Parathyroid adenoma (tissue), 2 donors: ENCODE measurements around the gene STX18.

Experiments used
- H2AFZ ChIP-seq: fragments of 300-600 bp; sonication (generic); one replicate; pipeline ENCODE4 v1.7.0; 2017; ENCODE audit warnings: antibody characterized with exemption, mild to moderate bottlenecking
- H3K27ac ChIP-seq: fragments of 300-600 bp; sonication (generic); one replicate; pipeline ENCODE4 v1.7.0; 2017
- H3K27me3 ChIP-seq: fragments of 300-600 bp; sonication (generic); one replicate; pipeline ENCODE4 v1.7.0; 2017; ENCODE audit warnings: low read length; ENCODE audit not compliant: control insufficient read depth, insufficient read depth
- H3K36me3 ChIP-seq: fragments of 300-600 bp; sonication (generic); one replicate; pipeline ENCODE4 v1.7.0; 2017; ENCODE audit warnings: low read length; ENCODE audit not compliant: control insufficient read depth, insufficient read depth
- H3K4me1 ChIP-seq: fragments of 300-600 bp; sonication (generic); one replicate; pipeline ENCODE4 v1.7.0; 2017; ENCODE audit warnings: control low read depth
- H3K4me2 ChIP-seq: fragments of 300-600 bp; sonication (generic); one replicate; pipeline ENCODE4 v1.7.0; 2017; ENCODE audit warnings: low read length
- H3K4me3 ChIP-seq: fragments of 300-600 bp; sonication (generic); one replicate; pipeline ENCODE4 v1.7.0; 2017; ENCODE audit warnings: low read depth, low read length
- H3K79me2 ChIP-seq: fragments of 300-600 bp; sonication (generic); one replicate; pipeline ENCODE4 v1.7.0; 2017; ENCODE audit warnings: control low read depth
- H3K9ac ChIP-seq: fragments of 300-600 bp; sonication (generic); one replicate; pipeline ENCODE4 v1.7.0; 2017; ENCODE audit warnings: mild to moderate bottlenecking
- H3K9me3 ChIP-seq: fragments of 300-600 bp; sonication (generic); one replicate; pipeline ENCODE4 v1.7.0; 2017; ENCODE audit warnings: low read length; ENCODE audit not compliant: control insufficient read depth
- TF ChIP-seq, protein P1 (sequence below): fragments of 300-600 bp; sonication (generic); IDR thresholded peaks from one replicate; pipeline ENCODE4 v1.7.0; 2017; ENCODE audit warnings: antibody characterized with exemption, mild to moderate bottlenecking
- donor health status: primary hyperparathyroidism.

The STX18 gene

DNA sequence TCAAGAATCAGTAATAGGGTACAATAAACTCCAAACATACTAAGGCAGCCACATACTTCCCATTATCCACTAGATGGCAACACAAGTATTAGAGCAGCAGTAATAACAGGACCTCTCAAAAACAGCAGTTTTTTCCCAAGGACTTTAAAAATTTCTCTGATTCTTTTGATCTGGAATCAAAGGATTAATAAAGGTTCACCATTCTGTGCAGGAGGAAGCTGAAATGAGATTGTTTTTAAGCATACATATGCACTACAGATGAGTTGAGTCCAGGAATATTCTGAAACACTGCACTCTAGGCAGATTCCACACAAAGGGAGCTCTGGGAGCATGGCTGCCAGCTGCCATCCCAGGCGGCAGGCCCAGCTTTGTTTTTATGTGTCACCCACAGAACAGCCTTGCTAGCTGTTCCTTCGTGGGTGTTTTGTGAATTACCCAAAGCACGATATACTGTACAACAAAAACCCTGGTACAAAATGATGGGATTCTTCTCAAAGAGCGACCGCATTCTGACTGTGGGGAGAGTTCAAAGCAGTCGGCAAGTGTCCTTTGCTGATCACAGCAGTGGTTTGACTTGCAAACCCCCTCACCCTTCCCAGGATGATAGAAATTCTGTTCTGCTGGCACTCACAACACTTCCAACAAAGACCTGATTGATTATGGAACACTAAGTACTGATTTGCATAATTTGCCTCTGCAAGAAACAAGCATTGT is 61.0 kb downstream of the STX18 start:
- no peaks in the 10 kb centered on the region for H3K27me3 ChIP-seq
- H3K27ac ChIP-seq = no peak overlapping the region
- no peaks in the 10 kb centered on the region for H3K36me3 ChIP-seq
- peaks cover 14% of the 10 kb centered on the region for H3K79me2 ChIP-seq
- no peak overlapping the region for H2AFZ ChIP-seq
- no peaks in the 10 kb centered on the region for H3K9me3 ChIP-seq
- H3K4me2 ChIP-seq = no peak overlapping the region
- no peak overlapping the region for H3K9ac ChIP-seq
- H3K4me3 ChIP-seq = no peak overlapping the region
- TF ChIP-seq, protein P1, sequence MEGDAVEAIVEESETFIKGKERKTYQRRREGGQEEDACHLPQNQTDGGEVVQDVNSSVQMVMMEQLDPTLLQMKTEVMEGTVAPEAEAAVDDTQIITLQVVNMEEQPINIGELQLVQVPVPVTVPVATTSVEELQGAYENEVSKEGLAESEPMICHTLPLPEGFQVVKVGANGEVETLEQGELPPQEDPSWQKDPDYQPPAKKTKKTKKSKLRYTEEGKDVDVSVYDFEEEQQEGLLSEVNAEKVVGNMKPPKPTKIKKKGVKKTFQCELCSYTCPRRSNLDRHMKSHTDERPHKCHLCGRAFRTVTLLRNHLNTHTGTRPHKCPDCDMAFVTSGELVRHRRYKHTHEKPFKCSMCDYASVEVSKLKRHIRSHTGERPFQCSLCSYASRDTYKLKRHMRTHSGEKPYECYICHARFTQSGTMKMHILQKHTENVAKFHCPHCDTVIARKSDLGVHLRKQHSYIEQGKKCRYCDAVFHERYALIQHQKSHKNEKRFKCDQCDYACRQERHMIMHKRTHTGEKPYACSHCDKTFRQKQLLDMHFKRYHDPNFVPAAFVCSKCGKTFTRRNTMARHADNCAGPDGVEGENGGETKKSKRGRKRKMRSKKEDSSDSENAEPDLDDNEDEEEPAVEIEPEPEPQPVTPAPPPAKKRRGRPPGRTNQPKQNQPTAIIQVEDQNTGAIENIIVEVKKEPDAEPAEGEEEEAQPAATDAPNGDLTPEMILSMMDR = no peak
- no peaks in the 10 kb centered on the region for H3K4me1 ChIP-seq

DNA sequence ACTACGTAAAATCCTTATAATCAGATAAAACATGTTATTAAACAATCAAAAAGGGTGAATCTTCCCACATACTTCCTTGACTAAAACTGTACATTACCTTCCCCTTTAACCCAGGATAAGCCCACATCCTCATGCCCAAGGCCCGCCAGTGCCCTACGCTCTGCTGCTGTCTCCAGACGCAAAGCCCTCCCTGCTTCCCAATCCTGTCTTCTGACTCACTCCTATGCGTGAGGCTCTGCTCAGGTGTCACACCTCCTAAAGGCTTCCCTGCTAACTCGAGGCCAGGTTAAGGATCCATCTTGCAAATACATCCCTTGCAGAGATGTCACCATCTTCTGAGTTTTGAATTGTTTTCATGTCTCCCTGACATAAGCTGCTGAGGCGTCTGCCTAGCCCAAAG is 61.6 kb downstream of the STX18 start:
- no peaks in the 10 kb centered on the region for H3K27me3 ChIP-seq
- no peaks in the 10 kb centered on the region for H3K36me3 ChIP-seq
- H3K79me2 ChIP-seq = peaks cover 12% of the 10 kb centered on the region
- H3K4me3 ChIP-seq = no peak overlapping the region
- no peak overlapping the region for H3K4me2 ChIP-seq
- H3K4me1 ChIP-seq = no peaks in the 10 kb centered on the region
- TF ChIP-seq, protein P1 = no peak
- no peak overlapping the region for H2AFZ ChIP-seq
- H3K27ac ChIP-seq = no peak overlapping the region
- H3K9me3 ChIP-seq = no peaks in the 10 kb centered on the region
- no peak overlapping the region for H3K9ac ChIP-seq

DNA sequence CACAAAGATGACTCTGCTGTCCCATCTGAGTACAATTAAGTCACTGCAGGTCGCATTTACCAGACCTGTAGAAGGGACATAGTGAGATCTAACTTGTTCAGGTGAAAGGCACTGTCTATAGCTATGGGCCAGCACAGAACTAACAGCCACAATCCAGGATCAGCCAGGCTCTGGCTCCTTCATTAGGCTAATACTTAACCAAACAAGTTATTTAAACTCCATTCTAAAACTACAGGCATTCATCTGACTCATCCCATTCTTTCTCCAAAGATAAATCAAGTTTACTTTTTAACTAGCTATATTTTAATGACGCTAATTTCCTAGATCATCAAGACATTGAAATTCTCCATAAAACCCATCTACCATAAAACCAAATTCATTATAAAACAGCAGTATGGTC is 62.5 kb downstream of the STX18 start:
- no peaks in the 10 kb centered on the region for H3K4me1 ChIP-seq
- no peaks in the 10 kb centered on the region for H3K9me3 ChIP-seq
- H3K27ac ChIP-seq = no peak overlapping the region
- no peak overlapping the region for H3K4me2 ChIP-seq
- no peaks in the 10 kb centered on the region for H3K36me3 ChIP-seq
- H3K9ac ChIP-seq = no peak overlapping the region
- peaks cover 9% of the 10 kb centered on the region for H3K79me2 ChIP-seq
- no peak overlapping the region for H3K4me3 ChIP-seq
- no peak overlapping the region for H2AFZ ChIP-seq
- H3K27me3 ChIP-seq = no peaks in the 10 kb centered on the region
- TF ChIP-seq, protein P1 = no peak

DNA sequence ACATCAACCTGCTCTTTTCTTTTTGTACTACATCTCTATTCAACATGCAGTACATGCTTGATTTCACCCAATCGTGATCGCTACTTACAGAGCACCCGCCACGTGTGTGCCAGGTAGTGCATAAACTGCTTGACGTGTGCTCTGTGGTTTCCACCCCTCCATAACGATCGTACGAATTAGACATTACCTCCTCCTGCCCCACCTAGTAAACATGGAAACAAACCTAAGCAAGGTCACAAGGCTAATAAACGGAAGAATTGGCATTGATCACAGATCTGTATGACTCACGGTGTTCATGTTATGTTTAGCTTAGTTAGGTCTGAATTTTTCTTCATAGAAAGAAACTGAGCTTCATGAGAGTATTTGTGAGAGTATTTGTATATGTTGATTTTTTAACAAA is 64.1 kb downstream of the STX18 start:
- H2AFZ ChIP-seq = no peak overlapping the region
- H3K36me3 ChIP-seq = no peaks in the 10 kb centered on the region
- no peak overlapping the region for H3K4me2 ChIP-seq
- peaks cover 12% of the 10 kb centered on the region for H3K79me2 ChIP-seq
- no peak overlapping the region for H3K9ac ChIP-seq
- no peak overlapping the region for H3K4me3 ChIP-seq
- TF ChIP-seq, protein P1 = no peak
- H3K4me1 ChIP-seq = no peaks in the 10 kb centered on the region
- no peaks in the 10 kb centered on the region for H3K27me3 ChIP-seq
- no peak overlapping the region for H3K27ac ChIP-seq
- H3K9me3 ChIP-seq = no peaks in the 10 kb centered on the region

DNA sequence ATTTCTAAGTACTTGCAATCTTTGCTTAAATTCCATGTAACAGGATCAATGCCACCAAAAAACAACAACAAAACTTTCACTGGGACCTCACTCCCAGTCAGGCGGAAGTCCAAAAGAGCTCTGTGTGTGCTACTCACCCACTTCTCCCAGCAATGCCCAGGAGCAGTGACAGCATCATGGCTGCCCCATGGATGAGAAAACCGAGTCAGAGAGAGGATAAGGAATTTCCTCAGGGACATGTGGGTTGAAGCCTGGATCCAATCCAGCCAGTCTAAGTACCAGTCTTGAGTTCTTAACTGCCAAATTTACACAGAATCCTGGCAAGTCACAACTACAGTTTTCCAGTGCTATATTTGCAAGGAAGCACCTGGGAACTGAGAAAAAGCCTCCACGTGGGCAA is 64.5 kb downstream of the STX18 start:
- Histone ChIP-seq H2AFZ (no peak overlapping the region), H3K9me3 (no peaks in the 10 kb centered on the region), H3K36me3 (no peaks in the 10 kb centered on the region), H3K4me2 (no peak overlapping the region), H3K4me1 (no peaks in the 10 kb centered on the region), H3K9ac (no peak overlapping the region), H3K79me2 (peaks cover 11% of the 10 kb centered on the region), H3K4me3 (no peak overlapping the region), H3K27me3 (no peaks in the 10 kb centered on the region), H3K27ac (no peak overlapping the region)
- TF ChIP-seq, protein P1 = no peak
